Mesothelial cell of epicardium (in vitro differentiated cells): ENCODE results near the gene OR13C5. TPM values are rescaled to one million over a fixed set of nuclear protein-coding genes. Genes with fewer than 3 reads are reported as not detected.
"Not testable (repeated sequence)": the region's sequence is repeated elsewhere in the genome, so short reads cannot be mapped to it uniquely, and the experiment has no call there.

Experiments
- DNase-seq, 2 experiments: peaks; one replicate each; pipeline ENCODE4 v3.0.0; 2021; ENCODE audit warnings: low spot score in 2 of 2; ENCODE audit not compliant: unreplicated experiment in 2 of 2
- H3K27ac Mint-ChIP-seq: 2 replicates; pipeline ENCODE4 v1.8.0; 2021; ENCODE audit warnings: mixed read lengths
- H3K27me3 Mint-ChIP-seq: 2 replicates; pipeline ENCODE4 v1.8.0; 2021; ENCODE audit warnings: low read depth, mixed read lengths
- H3K36me3 Mint-ChIP-seq: 2 replicates; pipeline ENCODE4 v1.8.0; 2021; ENCODE audit warnings: mixed read lengths
- H3K4me1 Mint-ChIP-seq: 2 replicates; pipeline ENCODE4 v1.8.0; 2021; ENCODE audit warnings: mixed read lengths
- H3K4me3 Mint-ChIP-seq: 2 replicates; pipeline ENCODE4 v1.8.0; 2021; ENCODE audit warnings: mild to moderate bottlenecking, moderate library complexity, mixed read lengths
- H3K9me3 Mint-ChIP-seq: 2 replicates; pipeline ENCODE4 v1.8.0; 2021; ENCODE audit warnings: mixed read lengths
- total RNA-seq: library from RNA; stranded (reverse); gene quantifications from 3 replicates; pipeline ENCODE4 v1.2.1, GENCODE V29; 2021
- TF ChIP-seq, protein P1 (sequence below): fragments of 200-600 bp; sonication (generic); IDR thresholded peaks from one replicate; pipeline ENCODE4 v1.5.0; 2021; ENCODE audit warnings: antibody characterized with exemption; ENCODE audit not compliant: unreplicated experiment

The OR13C5 gene
- total RNA-seq, 1 donor from 2014 or later, result not detected

DNA sequence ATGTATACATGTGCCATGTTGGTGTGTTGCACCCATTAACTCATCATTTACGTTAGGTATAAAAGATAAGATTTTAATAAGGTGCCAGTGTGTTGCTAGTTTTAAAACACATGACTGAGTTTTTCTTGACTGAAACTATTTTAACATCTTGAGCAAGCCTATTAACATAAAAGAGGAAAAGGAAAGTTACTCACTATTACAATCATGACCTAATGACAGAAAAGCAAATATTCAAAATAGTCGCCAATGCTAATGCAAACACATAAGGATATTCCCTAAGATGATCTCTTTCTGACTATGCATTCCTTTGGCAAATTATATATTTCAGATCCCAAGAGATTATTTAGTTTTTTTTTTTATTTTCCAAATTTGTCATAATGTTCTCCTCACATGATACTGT is 12.0 kb upstream of the OR13C5 start:
- DNase-seq, result no peak
- no peaks in the 10 kb centered on the region for H3K9me3 Mint-ChIP-seq
- H3K27ac Mint-ChIP-seq, result no peak overlapping the region
- H3K27me3 Mint-ChIP-seq, result peaks cover 8% of the 10 kb centered on the region
- TF ChIP-seq, protein P1, sequence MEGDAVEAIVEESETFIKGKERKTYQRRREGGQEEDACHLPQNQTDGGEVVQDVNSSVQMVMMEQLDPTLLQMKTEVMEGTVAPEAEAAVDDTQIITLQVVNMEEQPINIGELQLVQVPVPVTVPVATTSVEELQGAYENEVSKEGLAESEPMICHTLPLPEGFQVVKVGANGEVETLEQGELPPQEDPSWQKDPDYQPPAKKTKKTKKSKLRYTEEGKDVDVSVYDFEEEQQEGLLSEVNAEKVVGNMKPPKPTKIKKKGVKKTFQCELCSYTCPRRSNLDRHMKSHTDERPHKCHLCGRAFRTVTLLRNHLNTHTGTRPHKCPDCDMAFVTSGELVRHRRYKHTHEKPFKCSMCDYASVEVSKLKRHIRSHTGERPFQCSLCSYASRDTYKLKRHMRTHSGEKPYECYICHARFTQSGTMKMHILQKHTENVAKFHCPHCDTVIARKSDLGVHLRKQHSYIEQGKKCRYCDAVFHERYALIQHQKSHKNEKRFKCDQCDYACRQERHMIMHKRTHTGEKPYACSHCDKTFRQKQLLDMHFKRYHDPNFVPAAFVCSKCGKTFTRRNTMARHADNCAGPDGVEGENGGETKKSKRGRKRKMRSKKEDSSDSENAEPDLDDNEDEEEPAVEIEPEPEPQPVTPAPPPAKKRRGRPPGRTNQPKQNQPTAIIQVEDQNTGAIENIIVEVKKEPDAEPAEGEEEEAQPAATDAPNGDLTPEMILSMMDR, result no peak
- no peaks in the 10 kb centered on the region for H3K4me1 Mint-ChIP-seq
- no peaks in the 10 kb centered on the region for H3K36me3 Mint-ChIP-seq
- H3K4me3 Mint-ChIP-seq, result no peak overlapping the region

DNA sequence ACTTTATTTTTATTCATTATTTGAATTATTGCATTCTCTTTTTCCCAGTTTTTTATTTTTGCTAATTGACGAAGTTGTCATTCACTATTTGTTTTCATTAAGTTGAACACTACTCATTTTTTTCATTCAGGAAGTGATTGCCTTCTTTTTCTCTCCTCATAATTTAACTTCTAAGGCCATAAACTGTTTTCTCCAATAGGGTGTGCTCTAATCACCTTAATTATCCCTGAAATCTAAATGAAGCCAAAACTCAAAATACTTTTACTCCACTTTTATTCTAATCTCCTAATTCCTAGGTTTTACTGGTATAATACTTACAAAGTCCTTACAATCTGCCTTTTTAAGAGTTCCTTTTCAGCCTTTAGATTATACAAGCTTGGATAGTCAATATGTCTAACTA is 9.1 kb upstream of the OR13C5 start:
- no peaks in the 10 kb centered on the region for H3K4me1 Mint-ChIP-seq
- TF ChIP-seq, protein P1, result no peak

DNA sequence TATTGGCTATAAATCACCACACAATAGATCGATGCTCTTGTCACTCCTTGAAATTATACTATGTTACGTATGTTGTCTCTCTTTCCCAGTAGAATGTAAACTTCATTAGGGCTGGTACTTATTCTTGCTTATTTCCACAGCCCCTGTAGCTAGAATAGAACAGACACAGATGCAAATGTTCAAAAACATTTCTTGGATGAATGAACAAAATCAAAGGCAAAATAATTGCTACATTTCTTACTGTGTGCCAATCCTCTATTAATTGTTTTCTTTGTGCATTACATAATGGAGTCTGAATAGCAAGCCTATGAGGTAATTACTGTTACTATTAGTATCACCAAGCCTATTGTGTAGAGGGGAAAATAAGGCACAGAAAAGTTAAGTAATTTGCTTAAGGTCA is 6.9 kb upstream of the OR13C5 start:
- no peak for DNase-seq
- TF ChIP-seq, protein P1, result no peak

More for the DNA sequence above, 9.1 kb upstream of the OR13C5 start:
- DNase-seq, result no peak
- no peak overlapping the region for H3K27ac Mint-ChIP-seq
- no peaks in the 10 kb centered on the region for H3K9me3 Mint-ChIP-seq
- H3K27me3 Mint-ChIP-seq, result peaks cover 16% of the 10 kb centered on the region
- H3K4me3 Mint-ChIP-seq, result no peak overlapping the region
- H3K36me3 Mint-ChIP-seq, result no peaks in the 10 kb centered on the region

DNA sequence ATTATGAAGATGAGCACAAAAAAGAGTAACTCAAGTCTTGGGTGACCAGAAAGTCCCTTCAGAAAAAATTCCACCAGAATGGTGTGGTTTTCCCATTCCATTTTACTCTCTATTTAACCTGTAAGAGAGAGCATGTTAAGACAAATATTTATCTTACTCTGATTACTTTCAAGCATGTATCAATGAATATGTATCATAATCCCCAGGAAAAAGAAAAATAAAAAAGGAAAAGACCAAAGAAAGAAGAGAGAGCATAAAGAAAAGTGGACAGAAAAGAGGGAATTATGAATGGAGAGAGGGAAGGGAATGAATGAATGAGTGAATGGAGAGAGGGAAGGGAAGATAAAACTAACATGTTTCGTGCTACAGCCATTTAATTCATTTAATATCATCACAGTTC is 6.3 kb upstream of the OR13C5 start, which contains the start of gene OR13C2:
TSS of gene OR13C2 (minus strand) at position 101 of the 400 bp plus-strand sequence. CDS start at position 101, 0 bp downstream.
- not testable (repeated sequence) for H3K4me3 Mint-ChIP-seq, H3K36me3 Mint-ChIP-seq, H3K27me3 Mint-ChIP-seq, H3K4me1 Mint-ChIP-seq, DNase-seq, H3K9me3 Mint-ChIP-seq, H3K27ac Mint-ChIP-seq

More for the DNA sequence above, 6.9 kb upstream of the OR13C5 start:
- H3K9me3 Mint-ChIP-seq, result no peaks in the 10 kb centered on the region
- H3K27me3 Mint-ChIP-seq, result peaks cover 9% of the 10 kb centered on the region
- H3K4me3 Mint-ChIP-seq, result no peak overlapping the region
- H3K27ac Mint-ChIP-seq, result no peak overlapping the region
- no peaks in the 10 kb centered on the region for H3K4me1 Mint-ChIP-seq
- no peaks in the 10 kb centered on the region for H3K36me3 Mint-ChIP-seq

DNA sequence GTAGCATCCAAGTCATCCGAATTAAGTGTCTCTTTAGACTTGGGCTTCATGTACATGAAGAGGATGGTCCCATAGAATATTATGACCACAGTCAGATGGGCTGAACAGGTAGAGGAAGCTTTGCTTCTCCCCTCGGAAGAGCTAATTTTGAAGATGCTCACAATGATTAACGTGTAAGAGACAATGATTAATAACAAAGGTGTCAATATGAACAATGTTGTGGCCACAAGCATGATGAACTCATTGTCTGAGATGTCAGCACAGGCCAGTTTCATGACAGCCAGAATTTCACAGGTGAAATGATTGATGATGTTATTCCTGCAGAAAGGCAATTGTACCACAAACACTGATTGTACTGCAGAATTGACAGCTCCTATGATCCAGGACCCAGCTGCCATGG is 5.6 kb upstream of the OR13C5 start:
- H3K27me3 Mint-ChIP-seq, result peaks cover 8% of the 10 kb centered on the region
- no peak overlapping the region for H3K27ac Mint-ChIP-seq
- no peaks in the 10 kb centered on the region for H3K9me3 Mint-ChIP-seq
- H3K4me1 Mint-ChIP-seq, result no peaks in the 10 kb centered on the region
- no peak for DNase-seq
- H3K36me3 Mint-ChIP-seq, result no peaks in the 10 kb centered on the region
- TF ChIP-seq, protein P1, result no peak
- no peak overlapping the region for H3K4me3 Mint-ChIP-seq

DNA sequence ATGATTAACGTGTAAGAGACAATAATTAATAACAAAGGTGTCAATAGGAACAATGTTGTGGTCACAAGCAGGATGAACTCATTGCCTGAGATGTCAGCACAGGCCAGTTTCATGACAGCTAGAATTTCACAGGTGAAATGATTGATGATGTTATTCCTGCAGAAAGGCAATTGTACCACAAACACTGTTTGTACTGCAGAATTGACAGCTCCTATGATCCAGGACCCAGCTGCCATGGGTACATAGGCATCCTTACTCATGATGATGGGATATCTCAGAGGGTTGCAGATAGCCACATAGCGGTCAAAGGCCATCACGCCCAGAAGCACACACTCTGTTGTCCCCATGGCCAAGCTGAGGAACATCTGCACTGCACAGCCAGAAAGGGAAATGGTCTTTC is 464 bp downstream of the OR13C5 start:
- DNase-seq, H3K4me1 Mint-ChIP-seq, H3K27me3 Mint-ChIP-seq, H3K36me3 Mint-ChIP-seq, H3K9me3 Mint-ChIP-seq, H3K27ac Mint-ChIP-seq, H3K4me3 Mint-ChIP-seq: not testable (repeated sequence)

DNA sequence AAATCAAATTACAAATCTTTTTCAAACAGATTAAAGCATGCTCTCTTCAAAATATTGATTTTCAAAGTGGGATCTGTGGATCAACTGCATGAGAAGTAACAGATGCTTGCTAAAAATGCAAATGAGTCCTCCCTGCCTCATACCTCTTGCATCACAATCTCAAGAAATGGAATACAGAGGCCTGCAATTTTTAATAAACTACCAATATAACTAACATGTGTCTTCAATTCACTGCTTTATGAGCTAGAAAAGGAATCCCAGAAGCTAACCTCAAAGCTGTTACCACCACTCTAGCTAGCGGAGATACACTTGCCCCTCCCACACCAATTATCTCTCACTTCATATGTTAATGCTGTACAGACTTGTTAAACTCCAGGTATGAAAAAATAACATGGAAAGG is 9.6 kb downstream of the OR13C5 start:
- no peaks in the 10 kb centered on the region for H3K4me1 Mint-ChIP-seq
- H3K27ac Mint-ChIP-seq, result no peak overlapping the region
- H3K4me3 Mint-ChIP-seq, result no peak overlapping the region
- TF ChIP-seq, protein P1, result no peak
- no peaks in the 10 kb centered on the region for H3K36me3 Mint-ChIP-seq
- no peak for DNase-seq
- peaks cover 5% of the 10 kb centered on the region for H3K9me3 Mint-ChIP-seq
- peaks cover 7% of the 10 kb centered on the region for H3K27me3 Mint-ChIP-seq
